HCT116 (cell line): ENCODE data around the gene COL12A1.

ENCODE experiments used
- ATF3 ChIP-seq: IDR thresholded peaks from 2 replicates; pipeline ENCODE4 v1.6.1; 2012
- CTCF ChIP-seq, 3 experiments: fragments of 200-600 bp in 1 of 3; sonication (generic) in 1 of 3; IDR thresholded peaks in 2 of 3; conservative IDR thresholded peaks in 1 of 3; 2 replicates each; pipeline ENCODE4 v1.5.1; 2012 to 2017; ENCODE audit warnings: low read depth in 2 of 3, low read length in 2 of 3, antibody characterized with exemption in 1 of 3, borderline replicate concordance in 1 of 3, control low read depth in 1 of 3, mild to moderate bottlenecking in 1 of 3, mixed read lengths in 1 of 3, mixed run types in 1 of 3, moderate library complexity in 1 of 3; ENCODE audit not compliant: insufficient read depth in 1 of 3
- EZH2 ChIP-seq: fragments of 200-600 bp; sonication (generic); IDR thresholded peaks from 2 replicates; pipeline ENCODE4 v1.6.1; 2017; ENCODE audit warnings: antibody characterized with exemption, mixed run types
- EZH2phosphoT487 ChIP-seq: fragments of 200-600 bp; IDR thresholded peaks from 2 replicates; pipeline ENCODE4 v1.6.1; 2018; ENCODE audit warnings: antibody characterized with exemption, borderline replicate concordance
- JUND ChIP-seq: IDR thresholded peaks from 2 replicates; pipeline ENCODE4 v1.6.1; 2012
- POLR2A ChIP-seq: IDR thresholded peaks from 2 replicates; pipeline ENCODE4 v1.7.0; 2011; ENCODE audit warnings: borderline replicate concordance; ENCODE audit not compliant: insufficient read depth, insufficient read length; ENCODE audit errors: extremely low read depth
- POLR2AphosphoS5 ChIP-seq: IDR thresholded peaks from 2 replicates; pipeline ENCODE4 v1.6.1; 2011; ENCODE audit warnings: mild to moderate bottlenecking, low read depth, low read length, moderate library complexity
- REST ChIP-seq: IDR thresholded peaks from 2 replicates; pipeline ENCODE4 v1.6.1; 2012; ENCODE audit warnings: low read depth
- YY1 ChIP-seq: IDR thresholded peaks from 2 replicates; pipeline ENCODE4 v1.6.1; 2011; ENCODE audit warnings: low read length, low read depth, moderate library complexity, mild to moderate bottlenecking; ENCODE audit not compliant: insufficient replicate concordance; ENCODE audit errors: extremely low read depth
- ZNF274 ChIP-seq: fragments of 200-500 bp; sonication (Bioruptor generic); IDR thresholded peaks from 2 replicates; pipeline ENCODE4 v1.6.1; 2014; ENCODE audit warnings: mild to moderate bottlenecking, low read depth, low read length, inconsistent platforms

- no peak for TF ChIP-seq EZH2
- no peak for TF ChIP-seq POLR2A
- TF ChIP-seq POLR2AphosphoS5 = no peak
- TF ChIP-seq REST = no peak
- no peak for TF ChIP-seq JUND
- TF ChIP-seq YY1 = no peak
- TF ChIP-seq CTCF (IDR thresholded peaks at IDR 0.05 in 2 of 3, conservative IDR thresholded peaks at IDR 0.05 in 1 of 3; ENCODE audit: borderline replicate concordance in 1 of 3, insufficient read depth in 1 of 3, low read depth in 2 of 3, low read length in 2 of 3) = no peak
- TF ChIP-seq EZH2phosphoT487 = no peak
- TF ChIP-seq ATF3 = no peak
- TF ChIP-seq ZNF274 = no peak
Observed at GRCh38 chr6:75106426-75106825, 99.4 kb downstream of the COL12A1 start.
